ENCODE data around the gene PCBP4.

- TF ChIP-seq CTCF (IDR thresholded peaks at IDR 0.05) (no peak), POLR2A (IDR thresholded peaks at IDR 0.05) (no peak)
These were observed 29.9 kb upstream of the PCBP4 start for GRCh38 chr3:51997172-51997571.
